HG03039 (cell line): Measurements from ENCODE around the gene TOP2B.

Experiments used
- ATAC-seq: cut with Tn5 transposase; IDR thresholded peaks from one replicate; pipeline ENCODE4 v1.9.1; 2021; ENCODE audit warnings: mild to moderate bottlenecking, moderate library complexity; ENCODE audit not compliant: unreplicated experiment

The TOP2B gene

GRCh38 chr3:25564075-25564474, 100.6 kb downstream of the TOP2B start:
- ATAC-seq, result no peak

- no peak for ATAC-seq
Observed at GRCh38 chr3:25563601-25564000, 101.1 kb downstream of the TOP2B start.

GRCh38 chr3:25558796-25559195, 105.9 kb downstream of the TOP2B start:
- ATAC-seq, result no peak

GRCh38 chr3:25558121-25558520, 106.6 kb downstream of the TOP2B start:
- ATAC-seq, result no peak

DNA sequence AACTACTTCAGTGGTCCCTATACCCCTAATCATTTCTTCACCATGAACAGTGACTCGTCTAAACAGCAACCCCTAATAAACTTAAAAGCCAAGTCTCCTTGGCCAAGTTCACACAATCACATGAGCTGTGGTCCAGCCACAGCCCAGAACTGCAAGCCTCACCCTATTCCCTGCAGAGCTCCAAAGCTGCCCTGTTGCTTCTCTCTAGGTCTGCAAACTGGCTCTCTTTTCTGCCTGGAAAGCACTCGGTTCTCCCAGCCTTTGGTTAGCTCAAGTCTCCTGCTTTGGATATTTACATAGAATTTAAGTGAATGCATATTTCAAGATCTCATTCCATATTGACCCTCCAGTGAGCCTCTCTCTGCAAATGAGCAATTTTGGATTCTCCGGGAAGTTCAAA, 107.0 kb downstream of the TOP2B start:
- ATAC-seq, result no peak

DNA sequence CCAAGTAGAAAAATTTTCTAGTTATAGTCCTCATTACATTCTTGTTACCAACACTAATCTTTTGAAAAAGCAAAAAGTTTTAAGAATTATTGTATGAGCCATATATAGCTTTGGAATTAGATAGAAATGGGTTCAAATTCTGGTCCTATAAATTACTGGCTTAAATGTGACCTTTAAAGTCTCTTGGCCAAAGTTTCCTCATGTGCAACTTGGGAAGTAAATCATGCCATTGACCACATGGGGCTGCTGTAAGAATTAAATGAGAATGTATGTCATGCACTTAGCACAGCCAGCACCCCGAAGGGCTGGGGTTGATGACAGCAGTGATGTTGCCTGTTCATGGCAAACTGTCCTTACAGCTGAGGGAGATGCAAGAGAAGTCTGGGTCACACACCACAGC, 108.3 kb downstream of the TOP2B start:
- no peak for ATAC-seq

- no peak for ATAC-seq
Observed at GRCh38 chr3:25555695-25556437, 108.8 kb downstream of the TOP2B start.

DNA sequence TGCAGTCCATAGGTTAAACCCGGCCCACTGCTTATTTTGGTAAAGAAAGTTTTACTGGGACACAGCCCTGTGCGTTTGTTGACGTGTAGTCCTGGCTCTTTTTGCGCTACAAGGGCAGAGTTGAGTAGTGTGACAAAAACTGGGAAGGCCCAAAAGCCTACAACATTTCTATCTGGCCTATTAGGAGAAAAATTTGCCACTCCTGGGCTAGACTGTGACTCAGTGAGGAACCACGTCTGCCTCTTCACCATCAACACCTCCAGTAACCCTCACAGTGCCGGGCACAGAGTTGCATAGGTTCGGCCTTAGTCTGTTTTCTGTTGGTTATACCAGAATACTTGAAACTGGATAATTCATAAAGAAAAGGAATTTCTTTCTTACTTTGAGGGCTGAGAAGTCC, 110.3 kb downstream of the TOP2B start:
- no peak for ATAC-seq

- ATAC-seq, result no peak
Observed at GRCh38 chr3:25552251-25552650, 112.5 kb downstream of the TOP2B start.

DNA sequence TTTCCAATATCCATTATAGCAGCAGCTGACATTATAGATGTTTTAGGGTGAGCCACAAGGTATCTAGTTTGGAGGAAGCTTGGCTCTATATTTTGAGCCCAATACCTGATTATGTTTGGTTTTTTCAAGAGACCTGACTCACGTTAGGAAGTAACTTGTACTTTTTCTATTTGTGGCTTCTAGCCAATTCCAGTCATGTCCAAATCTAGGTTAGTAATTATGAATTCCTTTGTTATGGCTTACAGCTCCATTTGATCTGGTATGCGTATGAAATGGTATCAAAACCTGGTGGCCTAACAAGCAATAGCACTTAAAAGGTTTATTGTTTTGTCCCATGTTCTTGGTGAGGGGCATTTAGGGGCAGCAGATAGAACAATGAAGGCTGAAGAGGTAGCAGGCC, 115.9 kb downstream of the TOP2B start:
- ATAC-seq, result no peak

- no peak for ATAC-seq
Observed at GRCh38 chr3:25547943-25548674, 116.6 kb downstream of the TOP2B start.
